ENCODE data around the gene NPNT.

Gene NPNT

GRCh38 chr4:105998171-105999063 lies 103.1 kb downstream of the NPNT start:
- in situ Hi-C loops (cut with MboI; ENCODE audit: low sequenced_read_pairs, unreplicated experiment): no loop called here
- no peak for DNase-seq (ENCODE audit: low spot score)
- TF ChIP-seq, protein P1, sequence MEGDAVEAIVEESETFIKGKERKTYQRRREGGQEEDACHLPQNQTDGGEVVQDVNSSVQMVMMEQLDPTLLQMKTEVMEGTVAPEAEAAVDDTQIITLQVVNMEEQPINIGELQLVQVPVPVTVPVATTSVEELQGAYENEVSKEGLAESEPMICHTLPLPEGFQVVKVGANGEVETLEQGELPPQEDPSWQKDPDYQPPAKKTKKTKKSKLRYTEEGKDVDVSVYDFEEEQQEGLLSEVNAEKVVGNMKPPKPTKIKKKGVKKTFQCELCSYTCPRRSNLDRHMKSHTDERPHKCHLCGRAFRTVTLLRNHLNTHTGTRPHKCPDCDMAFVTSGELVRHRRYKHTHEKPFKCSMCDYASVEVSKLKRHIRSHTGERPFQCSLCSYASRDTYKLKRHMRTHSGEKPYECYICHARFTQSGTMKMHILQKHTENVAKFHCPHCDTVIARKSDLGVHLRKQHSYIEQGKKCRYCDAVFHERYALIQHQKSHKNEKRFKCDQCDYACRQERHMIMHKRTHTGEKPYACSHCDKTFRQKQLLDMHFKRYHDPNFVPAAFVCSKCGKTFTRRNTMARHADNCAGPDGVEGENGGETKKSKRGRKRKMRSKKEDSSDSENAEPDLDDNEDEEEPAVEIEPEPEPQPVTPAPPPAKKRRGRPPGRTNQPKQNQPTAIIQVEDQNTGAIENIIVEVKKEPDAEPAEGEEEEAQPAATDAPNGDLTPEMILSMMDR (IDR thresholded peaks at IDR 0.05; ENCODE audit: borderline replicate concordance, control extremely low read depth, extremely low read depth, insufficient read depth, missing control alignments): no peak

- TF ChIP-seq, protein P1 (IDR thresholded peaks at IDR 0.05; ENCODE audit: borderline replicate concordance, control extremely low read depth, extremely low read depth, insufficient read depth, missing control alignments): no peak
- in situ Hi-C loops (cut with MboI; ENCODE audit: low sequenced_read_pairs, unreplicated experiment): no loop called here
- DNase-seq (ENCODE audit: low spot score): no peak
These were observed 107.7 kb downstream of the NPNT start for GRCh38 chr4:106002994-106003393.

DNA sequence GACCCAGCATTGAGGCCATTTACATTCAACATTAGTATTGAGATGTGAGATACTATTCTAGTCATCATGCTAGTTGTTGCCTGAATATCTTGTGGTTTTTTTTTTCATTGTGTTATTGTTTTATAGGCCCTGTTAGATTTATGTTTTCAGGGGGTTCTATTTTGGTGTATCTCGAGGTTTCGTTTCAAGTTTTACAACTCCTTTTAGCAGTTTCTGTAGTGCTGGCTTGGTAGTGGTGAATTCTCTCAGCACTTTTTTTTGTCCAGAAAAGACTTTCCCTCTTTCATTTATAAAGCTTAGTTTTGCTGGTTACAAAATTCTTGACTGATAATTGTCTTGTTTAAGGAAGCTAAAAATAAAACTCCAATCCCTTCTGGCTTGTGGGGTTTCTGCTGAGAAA lies 115.5 kb downstream of the NPNT start:
- in situ Hi-C loops (cut with MboI; ENCODE audit: low sequenced_read_pairs, unreplicated experiment): no loop called here
- TF ChIP-seq, protein P1 (IDR thresholded peaks at IDR 0.05; ENCODE audit: borderline replicate concordance, control extremely low read depth, extremely low read depth, insufficient read depth, missing control alignments): no peak
- DNase-seq (ENCODE audit: low spot score): no peak

- DNase-seq (ENCODE audit: low spot score): no peak
- in situ Hi-C loops (cut with MboI; ENCODE audit: low sequenced_read_pairs, unreplicated experiment): no loop called here
- TF ChIP-seq, protein P1 (IDR thresholded peaks at IDR 0.05; ENCODE audit: borderline replicate concordance, control extremely low read depth, extremely low read depth, insufficient read depth, missing control alignments): no peak
These were observed 116.1 kb downstream of the NPNT start for GRCh38 chr4:106011387-106011786.

GRCh38 chr4:106017975-106018374 lies 122.7 kb downstream of the NPNT start:
- in situ Hi-C loops (cut with MboI; ENCODE audit: low sequenced_read_pairs, unreplicated experiment): no loop called here
- TF ChIP-seq, protein P1 (IDR thresholded peaks at IDR 0.05; ENCODE audit: borderline replicate concordance, control extremely low read depth, extremely low read depth, insufficient read depth, missing control alignments): no peak
- DNase-seq (ENCODE audit: low spot score): no peak

GRCh38 chr4:106019771-106020170 lies 124.5 kb downstream of the NPNT start:
- no peak for DNase-seq (ENCODE audit: low spot score)
- TF ChIP-seq, protein P1 (IDR thresholded peaks at IDR 0.05; ENCODE audit: borderline replicate concordance, control extremely low read depth, extremely low read depth, insufficient read depth, missing control alignments): no peak
- in situ Hi-C loops (cut with MboI; ENCODE audit: low sequenced_read_pairs, unreplicated experiment): no loop called here

Data from GM13976 (cell line).